ENCODE measurements around the gene HECW1.
A peak's percentile ranks its signal among the peaks of the same experiment; 100 is the strongest.
"Not testable (repeated sequence)": the region's sequence is repeated elsewhere in the genome, so short reads cannot be mapped to it uniquely, and the experiment has no call there.

Gene HECW1

GRCh38 chr7:43208242-43208641 is 95.8 kb downstream of the HECW1 start:
- DNase-seq (ENCODE audit: low spot score) = no peak

GRCh38 chr7:43210539-43210938 is 98.1 kb downstream of the HECW1 start:
- DNase-seq (ENCODE audit: low spot score) = not testable (repeated sequence)

GRCh38 chr7:43211286-43211685 is 98.8 kb downstream of the HECW1 start:
- DNase-seq (ENCODE audit: low spot score) = no peak

GRCh38 chr7:43211693-43212092 is 99.2 kb downstream of the HECW1 start:
- DNase-seq (ENCODE audit: low spot score) = no peak

- DNase-seq (ENCODE audit: low spot score) = no peak
These were observed 100.5 kb downstream of the HECW1 start for GRCh38 chr7:43212921-43213320.

- DNase-seq (ENCODE audit: low spot score) = no peak
These were observed 102.6 kb downstream of the HECW1 start for GRCh38 chr7:43215061-43215460.

- no peak for DNase-seq (ENCODE audit: low spot score)
These were observed 104.6 kb downstream of the HECW1 start for GRCh38 chr7:43217055-43217454.

GRCh38 chr7:43218901-43219300 is 106.5 kb downstream of the HECW1 start:
- not testable (repeated sequence) for DNase-seq (ENCODE audit: low spot score)

- DNase-seq (ENCODE audit: low spot score) = peak; percentile 60
These were observed 107.8 kb downstream of the HECW1 start for GRCh38 chr7:43220250-43220649.

- DNase-seq (ENCODE audit: low spot score) = no peak
These were observed 108.3 kb downstream of the HECW1 start for GRCh38 chr7:43220742-43221141.

- DNase-seq (ENCODE audit: low spot score) = no peak
These were observed 117.4 kb downstream of the HECW1 start for GRCh38 chr7:43229801-43230200.

- DNase-seq (ENCODE audit: low spot score) = no peak
These were observed 119.9 kb downstream of the HECW1 start for GRCh38 chr7:43232366-43232765.

GRCh38 chr7:43234073-43234472 is 121.6 kb downstream of the HECW1 start:
- no peak for DNase-seq (ENCODE audit: low spot score)

- DNase-seq (ENCODE audit: low spot score) = no peak
These were observed 122.5 kb downstream of the HECW1 start for GRCh38 chr7:43234968-43235367.

- no peak for DNase-seq (ENCODE audit: low spot score)
These were observed 128.1 kb downstream of the HECW1 start for GRCh38 chr7:43240565-43240964.

- no peak for DNase-seq (ENCODE audit: low spot score)
These were observed 130.3 kb downstream of the HECW1 start for GRCh38 chr7:43242628-43243255.

- DNase-seq (ENCODE audit: low spot score) = peak; percentile 27
These were observed 131.8 kb downstream of the HECW1 start for GRCh38 chr7:43244232-43244631.

- no peak for DNase-seq (ENCODE audit: low spot score)
These were observed 132.3 kb downstream of the HECW1 start for GRCh38 chr7:43244784-43245183.

GRCh38 chr7:43247757-43248156 is 135.3 kb downstream of the HECW1 start:
- DNase-seq (ENCODE audit: low spot score) = no peak

GRCh38 chr7:43248553-43248952 is 136.1 kb downstream of the HECW1 start:
- DNase-seq (ENCODE audit: low spot score) = no peak

- DNase-seq (ENCODE audit: low spot score) = peak; percentile 92
These were observed 136.7 kb downstream of the HECW1 start for GRCh38 chr7:43248961-43249822.

- peak; percentile 24 for DNase-seq (ENCODE audit: low spot score)
These were observed 137.3 kb downstream of the HECW1 start for GRCh38 chr7:43249823-43250145.

GRCh38 chr7:43260980-43261878 is 148.8 kb downstream of the HECW1 start:
- DNase-seq (ENCODE audit: low spot score) = peak; percentile 81
